ENCODE measurements around the gene ERI2. TPM values are rescaled to one million over a fixed set of nuclear protein-coding genes. Genes with fewer than 3 reads are reported as not detected.
A peak's percentile ranks its signal among the peaks of the same experiment; 100 is the strongest.

The ERI2 gene
- total and polyA plus RNA-seq, 2 of the 13 experiments (the other 11 are each of a cell fraction or from before 2014, with no cell fraction given): 17.4 to 41.3 TPM

- FAIRE-seq (no peak), ATAC-seq (no peak), DNase-seq (ENCODE audit: low spot score) (no peak)
- H3K4me2 ChIP-seq (ENCODE audit: low read depth, low read length): no peak overlapping the region; the same call in 1 of the 2 replicates
- in situ Hi-C loops (cut with HindIII; ENCODE audit: extremely low pct_ligation_motif_present, low pct_unique_long_range_greater_than_20kb) (no loop called here), intact Hi-C loops (cut with micrococcal nuclease; ENCODE audit: unreplicated experiment) (no loop called here)
- H4K20me1 ChIP-seq (ENCODE audit: insufficient read depth, low read length): no peaks in the 10 kb centered on the region
- no TSS peak for BruUV-seq (replicated peaks)
- WGBS (ENCODE audit: low lambda C conversion rate): 94% methylated on average over 3 of the region's 3 CpGs
- ChIA-PET POLR2A (interaction anchor here (1.9 to 2.6 kb wide), 2 partner anchors 22 to 44 kb away, joined by 13 to 23 read pairs; partner anchors contain the start of genes ERI2, REXO5 and THUMPD1), CTCF (ENCODE audit: low intra/inter-chr PET ratio, low total read pairs) (no interaction called here)
- no peak for TF ChIP-seq ZNF614 (CRISPR knock-in tag; IDR thresholded peaks at IDR 0.05; ENCODE audit: borderline replicate concordance)
- no peak for TF ChIP-seq RFX3 (CRISPR knock-in tag; IDR thresholded peaks at IDR 0.05)
- no peak for TF ChIP-seq FOXA3 (CRISPR knock-in tag; IDR thresholded peaks at IDR 0.05)
- peak; percentile 43; the same call in 1 of the 2 replicates for TF ChIP-seq KDM1A (CRISPR knock-in tag; IDR thresholded peaks at IDR 0.05)
- H3K4me3 ChIP-seq (replicated peaks in 1 of 3; ENCODE audit: insufficient read depth in 1 of 3, low read depth in 2 of 3, low read length in 3 of 3): no peak overlapping the region
- no peak overlapping the region for H3K9ac ChIP-seq (ENCODE audit: insufficient read depth, low read depth, low read length)
- H3K79me2 ChIP-seq (ENCODE audit: insufficient read depth, low read length): no peaks in the 10 kb centered on the region
- H2AFZ ChIP-seq (ENCODE audit: low read length): no peak overlapping the region
- H3K36me3 ChIP-seq (replicated peaks in 1 of 2; ENCODE audit: control insufficient read depth in 1 of 2, insufficient read depth in 2 of 2, low read length in 2 of 2): no peaks in the 10 kb centered on the region
- peaks cover 9% of the 10 kb centered on the region for H3K9me3 ChIP-seq (ENCODE audit: low read length)
- H3K4me1 ChIP-seq (ENCODE audit: insufficient read depth, low read length): peaks cover 33% of the 10 kb centered on the region
- no peak overlapping the region for H3K27ac ChIP-seq (ENCODE audit: extremely low read length, insufficient read depth, low read length)
- no peaks in the 10 kb centered on the region for H3K27me3 ChIP-seq (ENCODE audit: control insufficient read depth in 1 of 2, insufficient read depth in 2 of 2, low read length in 2 of 2)
Measured at GRCh38 chr16:20762404-20763123, 43.7 kb downstream of the ERI2 start.

GRCh38 chr16:20761175-20761574 is 45.1 kb downstream of the ERI2 start:
- CTCF ChIA-PET (ENCODE audit: low intra/inter-chr PET ratio, low total read pairs): no interaction called here
- Histone ChIP-seq H3K79me2 (ENCODE audit: insufficient read depth, low read length) (no peaks in the 10 kb centered on the region), H3K27ac (ENCODE audit: extremely low read length, insufficient read depth, low read length) (no peak overlapping the region), H3K27me3 (ENCODE audit: control insufficient read depth in 1 of 2, insufficient read depth in 2 of 2, low read length in 2 of 2) (no peaks in the 10 kb centered on the region), H3K9ac (ENCODE audit: insufficient read depth, low read depth, low read length) (no peak overlapping the region), H3K4me1 (ENCODE audit: insufficient read depth, low read length) (peaks cover 24% of the 10 kb centered on the region), H3K36me3 (replicated peaks in 1 of 2; ENCODE audit: control insufficient read depth in 1 of 2, insufficient read depth in 2 of 2, low read length in 2 of 2) (no peaks in the 10 kb centered on the region), H3K9me3 (ENCODE audit: low read length) (peaks cover 9% of the 10 kb centered on the region), H4K20me1 (ENCODE audit: insufficient read depth, low read length) (no peaks in the 10 kb centered on the region), H3K4me3 (replicated peaks in 1 of 3; ENCODE audit: insufficient read depth in 1 of 3, low read depth in 2 of 3, low read length in 3 of 3) (no peak overlapping the region), H3K4me2 (ENCODE audit: low read depth, low read length) (no peak overlapping the region), H2AFZ (ENCODE audit: low read length) (no peak overlapping the region)
- BruUV-seq (replicated peaks): no TSS peak
- 90% methylated on average over 1 of the region's 1 CpG for WGBS (ENCODE audit: low lambda C conversion rate)
- intact Hi-C loops (cut with micrococcal nuclease; ENCODE audit: unreplicated experiment) (no loop called here), in situ Hi-C loops (cut with HindIII; ENCODE audit: extremely low pct_ligation_motif_present, low pct_unique_long_range_greater_than_20kb) (no loop called here)
- no peak for FAIRE-seq
- no peak for ATAC-seq
- POLR2A ChIA-PET: no interaction called here
- no peak for DNase-seq (ENCODE audit: low spot score)
- TF ChIP-seq SOX5 (CRISPR knock-in tag; IDR thresholded peaks at IDR 0.05; ENCODE audit: borderline replicate concordance) (no peak), RERE (CRISPR knock-in tag; IDR thresholded peaks at IDR 0.05; ENCODE audit: low read depth) (no peak), NR2C2 (CRISPR knock-in tag; IDR thresholded peaks at IDR 0.05; ENCODE audit: borderline replicate concordance) (no peak), ZNF503 (CRISPR knock-in tag; IDR thresholded peaks at IDR 0.05) (no peak), ZNF432 (CRISPR knock-in tag; IDR thresholded peaks at IDR 0.05; ENCODE audit: borderline replicate concordance) (no peak)

Measured in HepG2 (cell line).